HEK293 (cell line): ENCODE data around the gene TEAD2.

Experiments used
- CTCF ChIA-PET: fragments of 350-600 bp; formaldehyde crosslinking; extraction: SDS; loops from one replicate; lab custom pipeline; 2021; ENCODE audit warnings: antibody characterized with exemption; lab: Yijun Ruan, JAX
- POLR2A ChIA-PET: fragments of 300-600 bp; formaldehyde crosslinking; extraction: SDS; loops from one replicate; lab custom pipeline; 2020; ENCODE audit warnings: antibody characterized with exemption, inconsistent platforms; lab: Yijun Ruan, JAX
- H3K27ac ChIP-seq: fragments of 200-500 bp; sonication (Bioruptor generic); 2 replicates; pipeline ENCODE4 v1.5.1; 2014; ENCODE audit warnings: low read depth, low read length, control low read depth, inconsistent platforms; ENCODE audit errors: extremely low read depth
- H3K36me3 ChIP-seq, 2 experiments: fragments of 200-500 bp in 1 of 2; sonication (Bioruptor generic) in 1 of 2; 1 replicate in 1 of 2; 2 replicates in 1 of 2; pipeline ENCODE4 v1.5.1; 2014 to 2017; ENCODE audit warnings: inconsistent platforms in 2 of 2, low read length in 2 of 2; ENCODE audit not compliant: control insufficient read depth in 2 of 2, insufficient read depth in 1 of 2
- H3K4me1 ChIP-seq: fragments of 200-500 bp; sonication (Bioruptor generic); 2 replicates; pipeline ENCODE4 v1.5.1; 2014; ENCODE audit warnings: mild to moderate bottlenecking, low read length, inconsistent platforms; ENCODE audit not compliant: control insufficient read depth, insufficient read depth
- H3K4me3 ChIP-seq: 2 replicates; pipeline ENCODE4 v1.5.1; 2011; ENCODE audit warnings: low read depth, mild to moderate bottlenecking, control low read depth, low read length, moderate library complexity
- H3K9me3 ChIP-seq: fragments of 200-500 bp; sonication (Bioruptor generic); 2 replicates; pipeline ENCODE4 v1.5.1; 2014; ENCODE audit warnings: low read depth, low read length, inconsistent platforms; ENCODE audit not compliant: control insufficient read depth, insufficient read depth
- BCL11A ChIP-seq: fragments of 450-650 bp; formaldehyde crosslinking; IDR thresholded peaks from 2 replicates; pipeline ENCODE4 v1.5.1; 2016; ENCODE audit warnings: low read depth, missing biosample characterization, missing genetic modification characterization
- BCL6B ChIP-seq: fragments of 450-650 bp; formaldehyde crosslinking; IDR thresholded peaks from 2 replicates; pipeline ENCODE4 v1.5.1; 2017; ENCODE audit warnings: missing biosample characterization, missing genetic modification characterization
- KLF1 ChIP-seq: fragments of 450-650 bp; formaldehyde crosslinking; IDR thresholded peaks from 2 replicates; pipeline ENCODE4 v1.5.1; 2016; ENCODE audit warnings: missing biosample characterization, missing genetic modification characterization
- KLF17 ChIP-seq: fragments of 450-650 bp; formaldehyde crosslinking; IDR thresholded peaks from 2 replicates; pipeline ENCODE4 v1.5.1; 2016; ENCODE audit warnings: missing biosample characterization, missing genetic modification characterization
- SETDB1 ChIP-seq: IDR thresholded peaks from one replicate; pipeline ENCODE4 v1.6.1; 2017; ENCODE audit warnings: mild to moderate bottlenecking, low read length, moderate library complexity, mixed read lengths; ENCODE audit not compliant: insufficient read length
- ZNF174 ChIP-seq: fragments of 450-650 bp; formaldehyde crosslinking; IDR thresholded peaks from 2 replicates; pipeline ENCODE4 v1.5.0; 2017; ENCODE audit warnings: missing biosample characterization, mild to moderate bottlenecking, missing genetic modification characterization
- ZNF292 ChIP-seq: fragments of 450-650 bp; formaldehyde crosslinking; IDR thresholded peaks from 2 replicates; pipeline ENCODE4 v1.5.1; 2016; ENCODE audit warnings: low read depth, missing biosample characterization, missing genetic modification characterization, borderline replicate concordance
- ZNF37A ChIP-seq: fragments of 450-650 bp; IDR thresholded peaks from 2 replicates; pipeline ENCODE4 v1.5.1; 2018; ENCODE audit warnings: missing biosample characterization, missing genetic modification characterization
- ZNF426 ChIP-seq: fragments of 450-650 bp; formaldehyde crosslinking; IDR thresholded peaks from 2 replicates; pipeline ENCODE4 v1.5.1; 2017; ENCODE audit warnings: missing biosample characterization, missing genetic modification characterization, mild to moderate bottlenecking, inconsistent platforms, moderate library complexity
- ZNF501 ChIP-seq: fragments of 450-650 bp; formaldehyde crosslinking; IDR thresholded peaks from 2 replicates; pipeline ENCODE4 v1.5.1; 2016; ENCODE audit warnings: missing biosample characterization, missing genetic modification characterization
- ZNF558 ChIP-seq: fragments of 450-650 bp; formaldehyde crosslinking; IDR thresholded peaks from 2 replicates; pipeline ENCODE4 v1.5.1; 2016; ENCODE audit warnings: missing biosample characterization, missing genetic modification characterization
- ZNF639 ChIP-seq: fragments of 450-650 bp; formaldehyde crosslinking; IDR thresholded peaks from 2 replicates; pipeline ENCODE4 v1.5.1; 2016; ENCODE audit warnings: missing biosample characterization, missing genetic modification characterization
- ZNF747 ChIP-seq: fragments of 450-650 bp; formaldehyde crosslinking; IDR thresholded peaks from 2 replicates; pipeline ENCODE4 v1.5.1; 2016; ENCODE audit warnings: missing biosample characterization, missing genetic modification characterization
- ZSCAN18 ChIP-seq: fragments of 450-650 bp; formaldehyde crosslinking; IDR thresholded peaks from 2 replicates; pipeline ENCODE4 v1.5.1; 2016; ENCODE audit warnings: missing biosample characterization, missing genetic modification characterization
- ZSCAN30 ChIP-seq: fragments of 450-650 bp; IDR thresholded peaks from 2 replicates; pipeline ENCODE4 v1.5.1; 2018; ENCODE audit warnings: missing biosample characterization, mild to moderate bottlenecking, missing genetic modification characterization, moderate library complexity
- TF ChIP-seq, protein P1 (sequence below): fragments of 450-650 bp; formaldehyde crosslinking; IDR thresholded peaks from 2 replicates; pipeline ENCODE4 v1.5.1; 2016; ENCODE audit warnings: missing biosample characterization, missing genetic modification characterization
- TF ChIP-seq, protein P2 (sequence below): fragments of 450-650 bp; formaldehyde crosslinking; IDR thresholded peaks from 2 replicates; pipeline ENCODE4 v1.5.1; 2016; ENCODE audit warnings: missing biosample characterization, missing genetic modification characterization
- TF ChIP-seq, protein P3 (sequence below): IDR thresholded peaks from 2 replicates; pipeline ENCODE4 v1.6.1; 2011; ENCODE audit warnings: mild to moderate bottlenecking, low read depth, low read length, borderline replicate concordance

The TEAD2 gene

GRCh38 chr19:49383599-49383998 lies 21.4 kb upstream of the TEAD2 start:
- CTCF ChIA-PET = interaction anchor here (0.6 to 1.9 kb wide), 6 partner anchors 8 to 187 kb away, joined by 3 to 5 read pairs (median 4); no protein-coding TSS in a partner anchor

DNA sequence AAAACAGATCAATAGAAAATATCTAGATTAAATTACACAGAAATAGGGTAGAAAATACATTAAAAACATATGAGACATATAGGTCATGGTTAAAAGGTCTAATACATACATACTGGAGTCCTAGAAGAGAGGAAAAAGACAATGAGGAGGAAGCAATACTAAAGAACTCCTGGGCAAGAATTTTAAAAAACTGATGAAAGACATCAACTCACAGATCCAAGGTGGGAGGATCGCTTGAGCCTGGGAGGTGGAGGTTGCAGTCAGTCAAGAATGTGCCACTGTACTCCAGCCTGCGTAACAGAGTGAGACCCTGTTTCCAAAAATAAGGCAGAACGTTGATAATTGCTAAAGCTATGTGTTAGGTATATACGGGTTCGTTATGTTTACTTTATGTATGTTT lies 20.4 kb upstream of the TEAD2 start:
- POLR2A ChIA-PET = no interaction called here
- Histone ChIP-seq H3K36me3 (no peaks in the 10 kb centered on the region), H3K9me3 (no peaks in the 10 kb centered on the region), H3K4me1 (no peaks in the 10 kb centered on the region), H3K27ac (no peak overlapping the region), H3K4me3 (no peak overlapping the region)
- TF ChIP-seq ZSCAN18 (no peak), ZNF292 (tag by site-specific recombination) (no peak), ZNF501 (tag by site-specific recombination) (no peak), BCL6B (tag by site-specific recombination) (no peak), ZNF558 (tag by site-specific recombination) (peak; percentile 97)
- CTCF ChIA-PET = interaction anchor here (0.6 to 1.9 kb wide), 5 partner anchors 9 to 188 kb away, joined by 3 to 4 read pairs (median 3); no protein-coding TSS in a partner anchor

More at GRCh38 chr19:49383599-49383998, 21.4 kb upstream of the TEAD2 start:
- TF ChIP-seq, protein P1, sequence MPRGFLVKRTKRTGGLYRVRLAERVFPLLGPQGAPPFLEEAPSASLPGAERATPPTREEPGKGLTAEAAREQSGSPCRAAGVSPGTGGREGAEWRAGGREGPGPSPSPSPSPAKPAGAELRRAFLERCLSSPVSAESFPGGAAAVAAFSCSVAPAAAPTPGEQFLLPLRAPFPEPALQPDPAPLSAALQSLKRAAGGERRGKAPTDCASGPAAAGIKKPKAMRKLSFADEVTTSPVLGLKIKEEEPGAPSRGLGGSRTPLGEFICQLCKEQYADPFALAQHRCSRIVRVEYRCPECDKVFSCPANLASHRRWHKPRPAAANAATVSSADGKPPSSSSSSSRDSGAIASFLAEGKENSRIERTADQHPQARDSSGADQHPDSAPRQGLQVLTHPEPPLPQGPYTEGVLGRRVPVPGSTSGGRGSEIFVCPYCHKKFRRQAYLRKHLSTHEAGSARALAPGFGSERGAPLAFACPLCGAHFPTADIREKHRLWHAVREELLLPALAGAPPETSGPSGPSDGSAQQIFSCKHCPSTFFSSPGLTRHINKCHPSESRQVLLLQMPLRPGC (tag by site-specific recombination) = no peak
- Histone ChIP-seq H3K9me3 (no peaks in the 10 kb centered on the region), H3K27ac (no peak overlapping the region), H3K36me3 (no peaks in the 10 kb centered on the region), H3K4me3 (no peak overlapping the region), H3K4me1 (no peaks in the 10 kb centered on the region)
- POLR2A ChIA-PET = interaction anchor here (0.8 to 1.5 kb wide), 2 partner anchors 9 to 59 kb away, joined by 3 to 6 read pairs; no protein-coding TSS in a partner anchor

GRCh38 chr19:49380391-49380790 lies 18.2 kb upstream of the TEAD2 start:
- Histone ChIP-seq H3K36me3 (no peaks in the 10 kb centered on the region), H3K9me3 (no peaks in the 10 kb centered on the region), H3K4me1 (no peaks in the 10 kb centered on the region), H3K27ac (no peak overlapping the region), H3K4me3 (no peak overlapping the region)
- CTCF ChIA-PET = interaction anchor here (0.6 to 4.1 kb wide), 4 partner anchors 11 to 167 kb away, joined by 3 to 31 read pairs (median 5); no protein-coding TSS in a partner anchor
- POLR2A ChIA-PET = interaction anchor here (0.6 kb wide), 1 partner anchor 731 kb away, joined by 3 read pairs; no protein-coding TSS in a partner anchor
- TF ChIP-seq ZNF639 (no peak), ZSCAN30 (tag by site-specific recombination) (no peak), ZNF747 (no peak), ZNF174 (tag by site-specific recombination) (no peak), ZNF37A (no peak), BCL11A (tag by site-specific recombination) (no peak), ZNF426 (no peak), KLF1 (tag by site-specific recombination) (no peak), SETDB1 (no peak), KLF17 (no peak)
- TF ChIP-seq, protein P2, sequence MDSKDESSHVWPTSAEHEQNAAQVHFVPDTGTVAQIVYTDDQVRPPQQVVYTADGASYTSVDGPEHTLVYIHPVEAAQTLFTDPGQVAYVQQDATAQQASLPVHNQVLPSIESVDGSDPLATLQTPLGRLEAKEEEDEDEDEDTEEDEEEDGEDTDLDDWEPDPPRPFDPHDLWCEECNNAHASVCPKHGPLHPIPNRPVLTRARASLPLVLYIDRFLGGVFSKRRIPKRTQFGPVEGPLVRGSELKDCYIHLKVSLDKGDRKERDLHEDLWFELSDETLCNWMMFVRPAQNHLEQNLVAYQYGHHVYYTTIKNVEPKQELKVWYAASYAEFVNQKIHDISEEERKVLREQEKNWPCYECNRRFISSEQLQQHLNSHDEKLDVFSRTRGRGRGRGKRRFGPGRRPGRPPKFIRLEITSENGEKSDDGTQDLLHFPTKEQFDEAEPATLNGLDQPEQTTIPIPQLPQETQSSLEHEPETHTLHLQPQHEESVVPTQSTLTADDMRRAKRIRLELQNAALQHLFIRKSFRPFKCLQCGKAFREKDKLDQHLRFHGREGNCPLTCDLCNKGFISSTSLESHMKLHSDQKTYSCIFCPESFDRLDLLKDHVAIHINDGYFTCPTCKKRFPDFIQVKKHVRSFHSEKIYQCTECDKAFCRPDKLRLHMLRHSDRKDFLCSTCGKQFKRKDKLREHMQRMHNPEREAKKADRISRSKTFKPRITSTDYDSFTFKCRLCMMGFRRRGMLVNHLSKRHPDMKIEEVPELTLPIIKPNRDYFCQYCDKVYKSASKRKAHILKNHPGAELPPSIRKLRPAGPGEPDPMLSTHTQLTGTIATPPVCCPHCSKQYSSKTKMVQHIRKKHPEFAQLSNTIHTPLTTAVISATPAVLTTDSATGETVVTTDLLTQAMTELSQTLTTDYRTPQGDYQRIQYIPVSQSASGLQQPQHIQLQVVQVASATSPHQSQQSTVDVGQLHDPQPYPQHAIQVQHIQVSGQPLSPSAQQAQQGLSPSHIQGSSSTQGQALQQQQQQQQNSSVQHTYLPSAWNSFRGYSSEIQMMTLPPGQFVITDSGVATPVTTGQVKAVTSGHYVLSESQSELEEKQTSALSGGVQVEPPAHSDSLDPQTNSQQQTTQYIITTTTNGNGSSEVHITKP (tag by site-specific recombination) = no peak
- TF ChIP-seq, protein P3, sequence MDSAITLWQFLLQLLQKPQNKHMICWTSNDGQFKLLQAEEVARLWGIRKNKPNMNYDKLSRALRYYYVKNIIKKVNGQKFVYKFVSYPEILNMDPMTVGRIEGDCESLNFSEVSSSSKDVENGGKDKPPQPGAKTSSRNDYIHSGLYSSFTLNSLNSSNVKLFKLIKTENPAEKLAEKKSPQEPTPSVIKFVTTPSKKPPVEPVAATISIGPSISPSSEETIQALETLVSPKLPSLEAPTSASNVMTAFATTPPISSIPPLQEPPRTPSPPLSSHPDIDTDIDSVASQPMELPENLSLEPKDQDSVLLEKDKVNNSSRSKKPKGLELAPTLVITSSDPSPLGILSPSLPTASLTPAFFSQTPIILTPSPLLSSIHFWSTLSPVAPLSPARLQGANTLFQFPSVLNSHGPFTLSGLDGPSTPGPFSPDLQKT = no peak
